Astrocyte (in vitro differentiated cells and primary cell): ENCODE measurements around the gene CSNK1G2. TPM values are rescaled to one million over a fixed set of nuclear protein-coding genes. Genes with fewer than 3 reads are reported as not detected.

ENCODE experiments used
- DNase-seq: peaks from one replicate; pipeline ENCODE4 v3.0.0-alpha.2; 2010; ENCODE audit warnings: low read depth
- FAIRE-seq: peaks from 2 replicates; lab custom pipeline; 2011; peaks lifted over from hg19 to GRCh38; lab: Jason Lieb, UNC
- H2AFZ ChIP-seq: 2 replicates; pipeline ENCODE4 v1.6.0; 2012; ENCODE audit warnings: low read depth, low read length, inconsistent platforms
- H3K27ac ChIP-seq: 2 replicates; pipeline ENCODE4 v1.5.1; 2011; ENCODE audit warnings: low read depth, low read length, inconsistent platforms
- H3K27me3 ChIP-seq: 2 replicates; pipeline ENCODE4 v1.6.0; 2011; ENCODE audit warnings: low read length, inconsistent platforms; ENCODE audit not compliant: insufficient read depth
- H3K36me3 ChIP-seq: 2 replicates; pipeline ENCODE4 v1.5.1; 2011; ENCODE audit warnings: low read length, inconsistent platforms; ENCODE audit not compliant: insufficient read depth
- H3K4me1 ChIP-seq: 2 replicates; pipeline ENCODE4 v1.5.1; 2011; ENCODE audit warnings: low read length, inconsistent platforms; ENCODE audit not compliant: insufficient read depth
- H3K4me2 ChIP-seq: 2 replicates; pipeline ENCODE4 v1.6.0; 2012; ENCODE audit warnings: low read length, inconsistent platforms
- H3K4me3 ChIP-seq: 2 replicates; pipeline ENCODE4 v1.5.1; 2011; ENCODE audit warnings: low read depth, mild to moderate bottlenecking, low read length, inconsistent platforms; ENCODE audit not compliant: insufficient read depth
- H3K79me2 ChIP-seq: 2 replicates; pipeline ENCODE4 v1.6.0; 2012; ENCODE audit warnings: mild to moderate bottlenecking, low read length, inconsistent platforms; ENCODE audit not compliant: insufficient read depth
- H3K9ac ChIP-seq: 2 replicates; pipeline ENCODE4 v1.6.0; 2012; ENCODE audit warnings: mild to moderate bottlenecking, low read length, inconsistent platforms
- H3K9me3 ChIP-seq: 2 replicates; pipeline ENCODE4 v1.5.1; 2012; ENCODE audit warnings: low read depth, mild to moderate bottlenecking, low read length, inconsistent platforms; ENCODE audit not compliant: insufficient read depth
- H4K20me1 ChIP-seq: 2 replicates; pipeline ENCODE4 v1.6.0; 2012; ENCODE audit warnings: low read length, inconsistent platforms; ENCODE audit not compliant: insufficient read depth
- H3K27ac Mint-ChIP-seq: one replicate; pipeline ENCODE4 v1.8.0; 2021; ENCODE audit warnings: mild to moderate bottlenecking, mixed read lengths; ENCODE audit not compliant: unreplicated experiment
- H3K27me3 Mint-ChIP-seq: one replicate; pipeline ENCODE4 v1.8.0; 2021; ENCODE audit warnings: low read depth, mixed read lengths; ENCODE audit not compliant: unreplicated experiment
- H3K36me3 Mint-ChIP-seq: one replicate; pipeline ENCODE4 v1.8.0; 2021; ENCODE audit warnings: low read depth, mixed read lengths; ENCODE audit not compliant: unreplicated experiment
- H3K4me1 Mint-ChIP-seq: one replicate; pipeline ENCODE4 v1.8.0; 2021; ENCODE audit warnings: low read depth, mixed read lengths; ENCODE audit not compliant: unreplicated experiment
- H3K4me3 Mint-ChIP-seq: one replicate; pipeline ENCODE4 v1.8.0; 2021; ENCODE audit warnings: mild to moderate bottlenecking, moderate library complexity, mixed read lengths; ENCODE audit not compliant: unreplicated experiment
- H3K9me3 Mint-ChIP-seq: one replicate; pipeline ENCODE4 v1.8.0; 2021; ENCODE audit warnings: mild to moderate bottlenecking, mixed read lengths; ENCODE audit not compliant: unreplicated experiment
- EZH2 ChIP-seq: IDR thresholded peaks from 2 replicates; pipeline ENCODE4 v1.6.1; 2012; ENCODE audit warnings: mild to moderate bottlenecking, low read length, inconsistent platforms; ENCODE audit not compliant: insufficient read depth
- total RNA-seq: library from RNA; stranded (reverse); gene quantifications from 2 replicates; pipeline ENCODE4 v1.2.1, GENCODE V29; 2021
- TF ChIP-seq, protein P1 (sequence below): IDR thresholded peaks from 2 replicates; pipeline ENCODE4 v1.5.1; 2011; ENCODE audit warnings: low read depth, mild to moderate bottlenecking, inconsistent platforms, low read length, moderate library complexity; ENCODE audit not compliant: insufficient read depth

Gene CSNK1G2
- total RNA-seq, 1 donor from 2014 or later: 64.1 TPM

DNA sequence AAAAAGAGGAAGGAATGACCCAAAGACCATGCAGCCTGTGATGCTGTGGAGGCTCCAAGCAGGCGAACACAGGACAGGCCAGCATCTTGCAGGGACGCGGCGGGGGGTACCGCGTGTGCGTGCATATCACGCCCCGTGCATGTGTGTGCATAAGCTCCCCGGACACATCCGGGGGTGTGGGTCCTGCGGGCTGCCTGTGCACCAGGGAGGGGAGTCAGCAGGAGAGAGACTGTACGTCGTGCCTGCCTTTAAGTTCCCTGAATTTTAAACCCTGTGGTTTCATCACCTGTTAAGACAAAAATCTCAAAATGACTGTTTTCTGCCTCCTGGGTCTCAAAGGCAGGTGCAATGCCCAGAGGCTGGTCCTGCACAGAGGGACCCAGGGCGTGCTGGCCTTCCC, 19.1 kb upstream of the CSNK1G2 start:
- H3K27me3 Mint-ChIP-seq: no peaks in the 10 kb centered on the region
- no peaks in the 10 kb centered on the region for H3K4me1 Mint-ChIP-seq

DNA sequence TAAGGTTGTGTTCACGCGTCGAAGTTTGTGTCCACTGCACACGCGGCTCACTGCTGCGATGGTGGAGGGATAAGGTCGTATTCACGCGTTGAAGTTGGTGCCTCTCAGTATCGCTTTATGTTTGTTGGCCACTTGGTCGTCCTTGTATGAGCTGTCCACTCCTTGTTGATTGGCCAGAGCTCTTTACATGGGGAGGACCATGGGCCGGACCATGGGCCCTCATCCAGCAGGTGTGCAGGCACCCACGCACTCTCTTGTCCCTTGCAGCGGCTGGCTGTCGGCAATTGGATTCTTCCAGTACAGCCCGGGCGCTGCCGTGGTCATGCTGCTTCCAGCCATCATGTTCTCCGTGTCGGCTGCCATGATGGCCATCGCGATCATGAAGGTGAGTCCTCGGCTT, 18.2 kb upstream of the CSNK1G2 start:
- Mint-ChIP-seq H3K9me3 (no peaks in the 10 kb centered on the region), H3K27me3 (peaks cover under 1% of the 10 kb centered on the region), H3K4me1 (no peaks in the 10 kb centered on the region), H3K36me3 (peaks cover 2% of the 10 kb centered on the region), H3K4me3 (no peak overlapping the region), H3K27ac (no peak overlapping the region)
- Histone ChIP-seq H3K4me2 (no peak overlapping the region), H3K4me1 (no peaks in the 10 kb centered on the region), H3K9me3 (no peaks in the 10 kb centered on the region), H3K36me3 (peaks cover 3% of the 10 kb centered on the region), H2AFZ (no peak overlapping the region), H3K27me3 (no peaks in the 10 kb centered on the region), H3K79me2 (no peaks in the 10 kb centered on the region), H3K27ac (no peak overlapping the region), H3K4me3 (no peak overlapping the region), H4K20me1 (peaks cover 4% of the 10 kb centered on the region), H3K9ac (no peak overlapping the region)
- DNase-seq (no peak), FAIRE-seq (no peak)
- TF ChIP-seq EZH2: no peak
- TF ChIP-seq, protein P1, sequence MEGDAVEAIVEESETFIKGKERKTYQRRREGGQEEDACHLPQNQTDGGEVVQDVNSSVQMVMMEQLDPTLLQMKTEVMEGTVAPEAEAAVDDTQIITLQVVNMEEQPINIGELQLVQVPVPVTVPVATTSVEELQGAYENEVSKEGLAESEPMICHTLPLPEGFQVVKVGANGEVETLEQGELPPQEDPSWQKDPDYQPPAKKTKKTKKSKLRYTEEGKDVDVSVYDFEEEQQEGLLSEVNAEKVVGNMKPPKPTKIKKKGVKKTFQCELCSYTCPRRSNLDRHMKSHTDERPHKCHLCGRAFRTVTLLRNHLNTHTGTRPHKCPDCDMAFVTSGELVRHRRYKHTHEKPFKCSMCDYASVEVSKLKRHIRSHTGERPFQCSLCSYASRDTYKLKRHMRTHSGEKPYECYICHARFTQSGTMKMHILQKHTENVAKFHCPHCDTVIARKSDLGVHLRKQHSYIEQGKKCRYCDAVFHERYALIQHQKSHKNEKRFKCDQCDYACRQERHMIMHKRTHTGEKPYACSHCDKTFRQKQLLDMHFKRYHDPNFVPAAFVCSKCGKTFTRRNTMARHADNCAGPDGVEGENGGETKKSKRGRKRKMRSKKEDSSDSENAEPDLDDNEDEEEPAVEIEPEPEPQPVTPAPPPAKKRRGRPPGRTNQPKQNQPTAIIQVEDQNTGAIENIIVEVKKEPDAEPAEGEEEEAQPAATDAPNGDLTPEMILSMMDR: no peak

More for the DNA sequence above, 19.1 kb upstream of the CSNK1G2 start:
- TF ChIP-seq, protein P1: no peak
- no peak for TF ChIP-seq EZH2
- Histone ChIP-seq H3K9ac (no peak overlapping the region), H3K27me3 (no peaks in the 10 kb centered on the region), H3K4me1 (no peaks in the 10 kb centered on the region), H4K20me1 (peaks cover 4% of the 10 kb centered on the region), H3K79me2 (no peaks in the 10 kb centered on the region), H3K27ac (no peak overlapping the region), H3K4me2 (no peak overlapping the region), H2AFZ (no peak overlapping the region), H3K36me3 (peaks cover 3% of the 10 kb centered on the region), H3K4me3 (no peak overlapping the region), H3K9me3 (no peaks in the 10 kb centered on the region)
- H3K36me3 Mint-ChIP-seq: peaks cover 2% of the 10 kb centered on the region
- H3K4me3 Mint-ChIP-seq: no peak overlapping the region
- no peak for FAIRE-seq
- DNase-seq: no peak
- no peak overlapping the region for H3K27ac Mint-ChIP-seq
- no peaks in the 10 kb centered on the region for H3K9me3 Mint-ChIP-seq

DNA sequence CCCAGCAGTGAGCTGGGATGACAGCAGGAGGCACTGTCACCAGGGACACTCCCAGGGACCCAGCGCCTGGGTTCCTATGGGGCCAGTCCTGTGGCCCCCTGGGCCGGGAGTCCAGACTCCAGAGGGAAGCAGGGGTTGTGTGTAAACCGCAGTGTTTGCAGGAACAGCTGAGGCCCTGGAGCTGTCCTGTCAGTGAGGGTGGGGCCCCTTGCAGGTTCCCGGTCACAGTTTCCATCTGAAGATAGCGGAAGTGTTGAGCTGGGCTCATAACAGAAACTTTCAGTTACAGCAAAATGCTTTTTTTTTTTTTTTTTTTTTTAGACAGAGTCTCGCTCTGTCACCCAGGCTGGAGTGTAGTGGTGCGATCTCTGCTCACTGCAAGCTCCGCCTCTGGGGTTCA, 17.7 kb upstream of the CSNK1G2 start:
- peaks cover 3% of the 10 kb centered on the region for H3K36me3 ChIP-seq
- H4K20me1 ChIP-seq: peaks cover 4% of the 10 kb centered on the region
- Mint-ChIP-seq H3K27me3 (peaks cover 2% of the 10 kb centered on the region), H3K27ac (no peak overlapping the region), H3K4me1 (no peaks in the 10 kb centered on the region), H3K36me3 (peaks cover 2% of the 10 kb centered on the region), H3K4me3 (no peak overlapping the region), H3K9me3 (no peaks in the 10 kb centered on the region)
- no peak overlapping the region for H3K9ac ChIP-seq
- H3K4me1 ChIP-seq: no peaks in the 10 kb centered on the region
- H3K9me3 ChIP-seq: no peaks in the 10 kb centered on the region
- no peak overlapping the region for H3K27ac ChIP-seq
- FAIRE-seq: no peak
- no peaks in the 10 kb centered on the region for H3K27me3 ChIP-seq
- H3K4me2 ChIP-seq: no peak overlapping the region
- TF ChIP-seq, protein P1: no peak
- no peak for TF ChIP-seq EZH2
- no peak overlapping the region for H2AFZ ChIP-seq
- H3K4me3 ChIP-seq: no peak overlapping the region
- H3K79me2 ChIP-seq: no peaks in the 10 kb centered on the region
- DNase-seq: no peak
